K562 (cell line): ENCODE results near the gene AZU1. TPM values are rescaled to one million over a fixed set of nuclear protein-coding genes. Genes with fewer than 3 reads are reported as not detected.
A peak's percentile ranks its signal among the peaks of the same experiment; 100 is the strongest.

ENCODE experiments used
- BRF1 ChIP-seq: IDR thresholded peaks from 3 replicates; pipeline ENCODE4 v1.6.1; 2011; ENCODE audit warnings: borderline replicate concordance, mild to moderate bottlenecking; ENCODE audit not compliant: insufficient read length; ENCODE audit errors: extremely low read depth
- CHD7 ChIP-seq: fragments of 200-600 bp; sonication (generic); IDR thresholded peaks from one replicate; pipeline ENCODE4 v1.6.1; 2012; ENCODE audit warnings: mild to moderate bottlenecking, low read depth, low read length, inconsistent platforms
- EGR1 ChIP-seq: fragments of 450-650 bp; conservative IDR thresholded peaks from 2 replicates; pipeline ENCODE4 v1.6.1; 2017; ENCODE audit warnings: mild to moderate bottlenecking
- EP300 ChIP-seq: IDR thresholded peaks from 2 replicates; pipeline ENCODE4 v1.6.1; 2012; ENCODE audit warnings: low read length, improper control_type of control experiment
- RNF219 ChIP-seq: fragments of 250-450 bp; sonication (Bioruptor Pico); IDR thresholded peaks from 2 replicates; pipeline ENCODE4 v1.5.0; 2022; ENCODE audit warnings: mild to moderate bottlenecking
- THRB ChIP-seq: fragments of 450-650 bp; formaldehyde crosslinking; conservative IDR thresholded peaks from 2 replicates; pipeline ENCODE4 v1.4.0; 2022; ENCODE audit warnings: mild to moderate bottlenecking, missing genetic modification characterization
- WHSC1 ChIP-seq: IDR thresholded peaks from one replicate; pipeline ENCODE4 v1.6.1; 2012; ENCODE audit warnings: low read length, control low read depth, inconsistent platforms
- polyA plus RNA-seq, 8 experiments: library from polyadenylated mRNA; depleted of rRNA in 4 of 8; stranded (reverse) in 5 of 8; unstranded in 3 of 8; fragments of >200 nt; fragmentation: Nextera tagmentation in 2 of 8; fragmentation: Illumina TruSeq in 1 of 8; extraction: Ambion mirVana in 2 of 8; extraction: Trizol in 1 of 8; gene quantifications; 2 replicates each; pipeline versions ENCODE4 v1.2.1 to v1.2.3, GENCODE V29; 2011 to 2014; ENCODE audit warnings: inconsistent platforms in 1 of 8, missing spikeins in 1 of 8
- total RNA-seq, 7 experiments: library from RNA; depleted of rRNA in 6 of 7; stranded (reverse); fragments of >200 nt in 6 of 7; fragmentation: Illumina TruSeq in 2 of 7; extraction: Trizol in 2 of 7; gene quantifications; 2 replicates each; pipeline versions ENCODE4 v1.2.1 to v1.2.3, GENCODE V29; 2011 to 2021; ENCODE audit warnings: low replicate concordance in 1 of 7

Gene AZU1
- total and polyA plus RNA-seq, 9 of the 15 experiments (the other 6 are each of a cell fraction or from before 2014, with no cell fraction given) = 0.29 to 1.9 (median 0.59) TPM; not detected in 3

- TF ChIP-seq CHD7 (no peak), WHSC1 (no peak), EP300 (no peak), EGR1 (peak; percentile 73), RNF219 (no peak), BRF1 (no peak), THRB (CRISPR knock-in tag) (peak; percentile 81; the same call in 1 of the 2 replicates)
Measured at GRCh38 chr19:815775-816499, 11.7 kb upstream of the AZU1 start (continued).
